Sigmoid colon (tissue), 7 donors: ENCODE data around the gene CTSO. TPM values are rescaled to one million over a fixed set of nuclear protein-coding genes. Genes with fewer than 3 reads are reported as not detected.

Source experiments
- DNase-seq: peaks from one replicate; pipeline ENCODE4 v3.0.0-alpha.2; 2019
- H3K27ac ChIP-seq, 4 donors: fragments of 200-600 bp; sonication (generic); one replicate each; pipeline ENCODE4 v1.5.1; 2016 to 2019; ENCODE audit warnings: mild to moderate bottlenecking in 1 of 4
- H3K27me3 ChIP-seq, 3 donors: fragments of 200-600 bp; sonication (generic); one replicate each; pipeline ENCODE4 v1.5.1; 2019; ENCODE audit warnings: mild to moderate bottlenecking in 1 of 3
- H3K36me3 ChIP-seq, 4 donors: fragments of 200-600 bp; sonication (generic); one replicate each; pipeline ENCODE4 v1.5.1; 2016 to 2019
- H3K4me1 ChIP-seq, 4 donors: fragments of 200-600 bp; sonication (generic); one replicate each; pipeline ENCODE4 v1.5.1; 2017 to 2019
- H3K4me3 ChIP-seq, 4 donors: fragments of 200-600 bp; sonication (generic); one replicate each; pipeline ENCODE4 v1.5.1; 2017 to 2019; ENCODE audit warnings: mild to moderate bottlenecking in 2 of 4, moderate library complexity in 1 of 4
- H3K9me3 ChIP-seq, 4 donors: fragments of 200-600 bp in 3 of 4; sonication (generic) in 3 of 4; one replicate each; pipeline versions ENCODE4 v1.5.1 to v1.6.1; 2013 to 2019
- EP300 ChIP-seq, 4 donors: sonication (generic); formaldehyde crosslinking; IDR thresholded peaks; one replicate each; pipeline ENCODE4 v1.6.1; 2017; ENCODE audit warnings: antibody characterized with exemption in 4 of 4
- POLR2A ChIP-seq, 2 donors: fragments of 450-650 bp; IDR thresholded peaks; one replicate each; pipeline ENCODE4 v1.6.1; 2016; ENCODE audit warnings: antibody characterized with exemption in 2 of 2, mild to moderate bottlenecking in 2 of 2, moderate library complexity in 2 of 2
- POLR2AphosphoS5 ChIP-seq, 4 donors: sonication (generic); formaldehyde crosslinking; IDR thresholded peaks; one replicate each; pipeline ENCODE4 v1.6.1; 2017; ENCODE audit warnings: antibody characterized with exemption in 4 of 4
- WGBS, 2 donors: extraction: QIAGEN DNeasy Blood & Tissue Kit; methylation state at CpG; one replicate each; pipeline ENCODE4 v1.1.7; 2013; 5-methylcytosine and 5-hydroxymethylcytosine counted together
- intact Hi-C: fragments of 100-400 bp; cut with DNase I; formaldehyde crosslinking; loops from one replicate; pipeline ENCODE4 v1.15.1; 2023
- polyA plus RNA-seq, 3 donors: library from polyadenylated mRNA; stranded (reverse); fragments of 200-250 nt; gene quantifications; one replicate each; pipeline ENCODE4 v1.2.3, GENCODE V29; 2013
- total RNA-seq, 4 donors: library from RNA; depleted of rRNA; stranded (reverse); fragments of >200 nt; gene quantifications; one replicate each; pipeline ENCODE4 v1.1.0, GENCODE V29; 2016
- TF ChIP-seq, protein P1 (sequence below), 4 experiments: fragments of 450-650 bp in 3 of 4; fragments of 200-600 bp in 1 of 4; IDR thresholded peaks; one replicate each; pipeline ENCODE4 v1.5.1; 2016 to 2019; ENCODE audit warnings: antibody characterized with exemption in 4 of 4, mild to moderate bottlenecking in 3 of 4, moderate library complexity in 2 of 4
- donor health status: healthy with polysubstance abuse.
- donor health status: Bipolar disorder and iron deficiency.
- donor health status: healthy.

The CTSO gene
- total and polyA plus RNA-seq, 7 donors, result 2.1 to 41.4 (median 26.0) TPM

- TF ChIP-seq POLR2AphosphoS5 (IDR thresholded peaks at IDR 0.05), result no peak
- TF ChIP-seq EP300 (IDR thresholded peaks at IDR 0.05), result no peak
- TF ChIP-seq, protein P1, sequence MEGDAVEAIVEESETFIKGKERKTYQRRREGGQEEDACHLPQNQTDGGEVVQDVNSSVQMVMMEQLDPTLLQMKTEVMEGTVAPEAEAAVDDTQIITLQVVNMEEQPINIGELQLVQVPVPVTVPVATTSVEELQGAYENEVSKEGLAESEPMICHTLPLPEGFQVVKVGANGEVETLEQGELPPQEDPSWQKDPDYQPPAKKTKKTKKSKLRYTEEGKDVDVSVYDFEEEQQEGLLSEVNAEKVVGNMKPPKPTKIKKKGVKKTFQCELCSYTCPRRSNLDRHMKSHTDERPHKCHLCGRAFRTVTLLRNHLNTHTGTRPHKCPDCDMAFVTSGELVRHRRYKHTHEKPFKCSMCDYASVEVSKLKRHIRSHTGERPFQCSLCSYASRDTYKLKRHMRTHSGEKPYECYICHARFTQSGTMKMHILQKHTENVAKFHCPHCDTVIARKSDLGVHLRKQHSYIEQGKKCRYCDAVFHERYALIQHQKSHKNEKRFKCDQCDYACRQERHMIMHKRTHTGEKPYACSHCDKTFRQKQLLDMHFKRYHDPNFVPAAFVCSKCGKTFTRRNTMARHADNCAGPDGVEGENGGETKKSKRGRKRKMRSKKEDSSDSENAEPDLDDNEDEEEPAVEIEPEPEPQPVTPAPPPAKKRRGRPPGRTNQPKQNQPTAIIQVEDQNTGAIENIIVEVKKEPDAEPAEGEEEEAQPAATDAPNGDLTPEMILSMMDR (IDR thresholded peaks at IDR 0.05), result no peak
- no peak for TF ChIP-seq POLR2A (IDR thresholded peaks at IDR 0.05)
- 68 to 79% methylated on average over 3 of the region's 3 CpGs for WGBS, 2 donors
Measured at GRCh38 chr4:155891058-155891457, 62.6 kb downstream of the CTSO start.

DNA sequence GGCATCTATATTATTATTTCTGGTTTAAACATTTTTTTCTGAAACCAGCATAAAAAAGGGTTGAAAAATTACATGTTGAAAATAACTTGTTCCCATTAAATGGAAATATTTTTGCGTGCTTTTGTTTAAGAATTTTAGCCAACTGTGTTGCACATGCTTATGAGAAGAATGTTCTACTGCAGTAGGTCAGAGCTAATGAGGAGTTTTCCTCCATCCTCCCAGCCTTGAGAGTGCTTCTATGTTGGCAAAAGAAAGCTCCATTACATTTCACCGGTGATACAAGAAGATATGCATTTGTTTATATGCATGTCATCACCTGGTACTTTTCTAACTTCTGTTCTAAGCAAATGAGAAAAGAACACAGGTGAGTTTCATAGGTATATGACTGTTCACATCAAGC lies 63.7 kb downstream of the CTSO start:
- H3K36me3 ChIP-seq, result no peaks in the 10 kb centered on the region
- H3K27ac ChIP-seq, result no peak overlapping the region
- H3K4me1 ChIP-seq, result no peaks in the 10 kb centered on the region
- TF ChIP-seq, protein P1 (IDR thresholded peaks at IDR 0.05), result no peak
- TF ChIP-seq POLR2AphosphoS5 (IDR thresholded peaks at IDR 0.05), result no peak
- TF ChIP-seq POLR2A (IDR thresholded peaks at IDR 0.05), result no peak
- TF ChIP-seq EP300 (IDR thresholded peaks at IDR 0.05), result no peak
- peaks cover 0 to 3% (median 0%) of the 10 kb centered on the region in 4 donors for H3K9me3 ChIP-seq
- WGBS, 2 donors, result 87 to 91% methylated on average over 2 of the region's 2 CpGs
- no peak for DNase-seq
- intact Hi-C loops, result no loop called here
- H3K4me3 ChIP-seq, result no peak overlapping the region
- no peaks in the 10 kb centered on the region for H3K27me3 ChIP-seq

More at GRCh38 chr4:155891058-155891457, 62.6 kb downstream of the CTSO start:
- Histone ChIP-seq H3K4me3 (no peak overlapping the region), H3K27ac (no peak overlapping the region), H3K27me3 (no peaks in the 10 kb centered on the region), H3K4me1 (no peaks in the 10 kb centered on the region), H3K9me3 (peaks cover 0 to 3% (median 0%) of the 10 kb centered on the region in 4 donors), H3K36me3 (no peaks in the 10 kb centered on the region)
- no peak for DNase-seq
- intact Hi-C loops, result no loop called here

DNA sequence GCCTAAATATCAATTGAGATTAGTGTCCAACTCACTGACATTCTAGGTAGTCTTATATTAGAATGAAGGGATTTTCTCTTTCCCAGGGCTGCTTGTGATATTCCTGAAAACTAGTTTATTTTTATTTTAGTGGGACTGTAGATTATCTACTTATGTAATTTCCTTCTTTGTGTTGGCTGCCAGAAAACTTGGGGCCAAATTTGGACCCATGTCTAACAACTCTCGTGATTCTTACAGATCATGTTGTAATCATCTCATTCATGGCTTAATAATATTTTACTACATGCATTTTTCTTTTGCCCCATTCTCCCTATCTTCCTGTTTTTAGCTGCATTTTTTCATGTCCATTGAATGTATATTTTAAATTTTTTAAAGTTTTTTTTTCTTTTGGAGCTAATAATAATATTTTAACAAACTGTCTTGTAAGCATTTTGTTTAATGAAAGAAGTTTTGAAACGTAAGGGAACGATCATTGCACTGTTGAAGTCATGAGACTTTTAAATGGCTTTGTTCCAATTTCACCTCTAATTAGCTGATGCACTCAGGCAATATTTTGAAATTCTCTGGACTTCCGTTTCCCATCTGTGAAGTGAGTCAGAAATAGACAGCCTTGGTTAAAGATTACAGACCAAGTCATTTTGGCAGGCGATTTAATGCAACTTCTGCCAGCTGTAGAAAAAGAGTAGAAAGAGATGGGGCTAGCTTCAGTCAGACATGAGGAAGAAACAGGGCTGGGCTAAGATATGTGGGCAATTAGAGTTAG lies 64.5 kb downstream of the CTSO start:
- H3K9me3 ChIP-seq, result peaks cover 0 to 3% (median 0%) of the 10 kb centered on the region in 4 donors
- TF ChIP-seq POLR2A (IDR thresholded peaks at IDR 0.05), result no peak
- no peak for TF ChIP-seq POLR2AphosphoS5 (IDR thresholded peaks at IDR 0.05)
- TF ChIP-seq, protein P1 (IDR thresholded peaks at IDR 0.05), result no peak
- TF ChIP-seq EP300 (IDR thresholded peaks at IDR 0.05), result no peak
- no peaks in the 10 kb centered on the region for H3K27me3 ChIP-seq
- H3K36me3 ChIP-seq, result no peaks in the 10 kb centered on the region
- no peak overlapping the region for H3K4me3 ChIP-seq
- H3K27ac ChIP-seq, result no peak overlapping the region
- 26 to 43% methylated on average over 5 of the region's 5 CpGs for WGBS, 2 donors
- intact Hi-C loops, result no loop called here
- no peaks in the 10 kb centered on the region for H3K4me1 ChIP-seq
- no peak for DNase-seq

DNA sequence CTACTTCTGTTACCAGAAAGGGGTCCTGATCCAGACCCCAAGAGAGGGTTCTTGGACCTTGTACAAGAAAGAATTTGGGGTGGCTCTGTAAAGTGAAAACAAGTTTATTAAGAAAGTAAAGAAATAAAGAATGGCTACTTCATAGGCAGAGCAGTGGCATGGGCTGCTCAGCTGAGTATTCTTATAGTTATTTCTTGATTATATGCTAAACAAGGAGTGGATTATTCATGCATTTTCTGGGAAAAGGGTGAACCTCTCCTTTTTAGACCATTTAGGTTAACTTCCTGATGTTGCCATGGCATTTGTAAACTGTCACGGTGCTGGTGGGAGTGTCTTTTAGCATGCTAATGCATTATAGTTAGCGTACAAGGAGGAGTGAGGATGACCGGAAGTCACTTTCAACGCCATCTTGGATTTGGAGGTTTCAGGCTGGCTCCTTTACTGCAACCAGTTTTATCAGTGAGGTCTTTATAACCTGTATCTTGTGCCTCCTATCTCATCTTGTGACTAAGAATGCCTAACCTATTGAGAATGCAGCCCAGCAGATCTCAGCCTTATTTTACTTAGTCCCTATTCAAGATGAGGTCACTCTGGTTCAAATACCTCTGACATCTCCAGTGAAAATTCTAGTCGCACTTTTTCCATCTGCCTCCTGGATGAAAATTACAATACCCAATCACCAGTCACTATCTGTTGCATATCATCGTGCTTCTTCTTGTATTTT lies 65.7 kb downstream of the CTSO start:
- intact Hi-C loops, result no loop called here
- WGBS, 2 donors, result 58 to 62% methylated on average over 6 of the region's 6 CpGs
- TF ChIP-seq POLR2AphosphoS5 (IDR thresholded peaks at IDR 0.05) (no peak), POLR2A (IDR thresholded peaks at IDR 0.05) (no peak), EP300 (IDR thresholded peaks at IDR 0.05) (no peak)
- TF ChIP-seq, protein P1 (IDR thresholded peaks at IDR 0.05), result no peak

More for the DNA sequence above, 65.7 kb downstream of the CTSO start:
- no peak for DNase-seq
- H3K27me3 ChIP-seq, result no peaks in the 10 kb centered on the region
- H3K36me3 ChIP-seq, result no peaks in the 10 kb centered on the region
- H3K4me3 ChIP-seq, result no peak overlapping the region
- H3K4me1 ChIP-seq, result no peaks in the 10 kb centered on the region
- H3K27ac ChIP-seq, result no peak overlapping the region
- peaks cover 0 to 3% (median 0%) of the 10 kb centered on the region in 4 donors for H3K9me3 ChIP-seq
